H1 (cell line): Measurements from ENCODE around the gene MCM3AP. TPM values are rescaled to one million over a fixed set of nuclear protein-coding genes. Genes with fewer than 3 reads are reported as not detected.

Experiments
- CTCF ChIA-PET: fragments of 300-600 bp; sonication (Branson Sonifier 250); formaldehyde crosslinking; loops from one replicate; lab custom pipeline; 2021; ENCODE audit not compliant: partially characterized antibody; lab: Charles Lee
- POLR2A ChIA-PET: fragments of 300-600 bp; sonication (Branson Sonifier 250); formaldehyde crosslinking; loops from one replicate; lab custom pipeline; 2021; ENCODE audit warnings: inconsistent platforms; ENCODE audit not compliant: partially characterized antibody; lab: Charles Lee
- DNase-seq, 2 experiments: peaks; one replicate each; pipeline versions ENCODE4 v3.0.0 to v3.0.0-alpha.2; 2010 to 2022; ENCODE audit warnings: low spot score in 2 of 2, low read depth in 1 of 2, mixed read lengths in 1 of 2
- FAIRE-seq: peaks from 2 replicates; lab custom pipeline; 2011; peaks lifted over from hg19 to GRCh38; lab: Jason Lieb, UNC
- H2AFZ ChIP-seq: 2 replicates; pipeline ENCODE4 v1.8.1; 2012; ENCODE audit warnings: low read length, inconsistent platforms
- H2AK5ac ChIP-seq: 2 replicates; pipeline ENCODE4 v1.6.1; 2013; ENCODE audit warnings: low read depth, low read length
- H2BK120ac ChIP-seq: replicated peaks from 2 replicates; pipeline ENCODE3; 2013; ENCODE audit warnings: low read depth, low read length, inconsistent platforms
- H2BK12ac ChIP-seq: 2 replicates; pipeline ENCODE4 v1.6.1; 2013; ENCODE audit warnings: low read depth, low read length
- H2BK15ac ChIP-seq: 2 replicates; pipeline ENCODE4 v1.6.1; 2013; ENCODE audit warnings: low read length
- H2BK20ac ChIP-seq: 2 replicates; pipeline ENCODE4 v1.6.1; 2013; ENCODE audit warnings: low read length
- H2BK5ac ChIP-seq: 2 replicates; pipeline ENCODE4 v1.6.1; 2013; ENCODE audit warnings: low read depth, low read length
- H3K14ac ChIP-seq: 2 replicates; pipeline ENCODE4 v1.6.1; 2013; ENCODE audit warnings: inconsistent platforms; ENCODE audit not compliant: insufficient read length
- H3K18ac ChIP-seq: 2 replicates; pipeline ENCODE4 v1.6.1; 2013; ENCODE audit warnings: low read length; ENCODE audit errors: extremely low read depth
- H3K23ac ChIP-seq: 2 replicates; pipeline ENCODE4 v1.6.1; 2013; ENCODE audit warnings: inconsistent platforms; ENCODE audit not compliant: insufficient read length
- H3K23me2 ChIP-seq: 2 replicates; pipeline ENCODE4 v1.6.1; 2013; ENCODE audit warnings: low read depth, low read length
- H3K27ac ChIP-seq: 2 replicates; pipeline ENCODE4 v1.6.1; 2011; ENCODE audit warnings: low read depth, low read length, inconsistent platforms
- H3K27me3 ChIP-seq, 4 experiments: replicated peaks in 1 of 4; 1 replicate in 1 of 4; 2 replicates in 3 of 4; pipeline versions ENCODE4 v1.6.1 to v1.8.1; 2011 to 2013; ENCODE audit warnings: low read length in 3 of 4, mild to moderate bottlenecking in 3 of 4, inconsistent platforms in 2 of 4, mixed read lengths in 2 of 4, moderate library complexity in 1 of 4; ENCODE audit not compliant: control insufficient read depth in 3 of 4, insufficient read depth in 3 of 4; ENCODE audit errors: extremely low read depth in 1 of 4
- H3K36me3 ChIP-seq, 4 experiments: 2 replicates each; pipeline versions ENCODE4 v1.6.1 to v1.8.1; 2011 to 2013; ENCODE audit warnings: mild to moderate bottlenecking in 4 of 4, low read length in 3 of 4, moderate library complexity in 2 of 4, control low read depth in 1 of 4, inconsistent platforms in 1 of 4; ENCODE audit not compliant: insufficient read depth in 4 of 4, control insufficient read depth in 2 of 4
- H3K4ac ChIP-seq: replicated peaks from 2 replicates; pipeline ENCODE3; 2013; ENCODE audit warnings: low read length, low read depth, mixed read lengths, inconsistent platforms; ENCODE audit not compliant: insufficient read length
- H3K4me1 ChIP-seq, 4 experiments: replicated peaks in 1 of 4; 1 replicate in 1 of 4; 2 replicates in 3 of 4; pipeline versions ENCODE4 v1.6.1 to v1.8.1; 2011 to 2013; ENCODE audit warnings: low read length in 3 of 4, inconsistent platforms in 2 of 4, mixed read lengths in 1 of 4; ENCODE audit not compliant: insufficient read depth in 4 of 4, control insufficient read depth in 3 of 4
- H3K4me2 ChIP-seq, 2 experiments: 2 replicates each; pipeline versions ENCODE4 v1.6.1 to v1.8.1; 2011 to 2013; ENCODE audit warnings: low read depth in 2 of 2, low read length in 2 of 2, control low read depth in 1 of 2, inconsistent platforms in 1 of 2, mild to moderate bottlenecking in 1 of 2; ENCODE audit not compliant: insufficient read depth in 1 of 2
- H3K4me3 ChIP-seq, 4 experiments: fragments of 200-600, 300-600 bp in 1 of 4; sonication (generic), shearing (Covaris generic), sonication (Bioruptor Twin) in 1 of 4; 2 replicates each; pipeline versions ENCODE4 v1.5.1 to v1.8.1; 2011 to 2016; ENCODE audit warnings: low read length in 4 of 4, low read depth in 3 of 4, control low read depth in 2 of 4, inconsistent platforms in 2 of 4, mild to moderate bottlenecking in 2 of 4, mixed read lengths in 1 of 4, moderate library complexity in 1 of 4; ENCODE audit not compliant: insufficient read depth in 2 of 4; ENCODE audit errors: extremely low read depth in 1 of 4
- H3K56ac ChIP-seq: replicated peaks from 2 replicates; pipeline ENCODE3; 2013; ENCODE audit warnings: low read depth, mild to moderate bottlenecking, mixed read lengths, low read length, inconsistent platforms; ENCODE audit not compliant: insufficient read length
- H3K79me1 ChIP-seq: 2 replicates; pipeline ENCODE4 v1.6.1; 2013; ENCODE audit warnings: low read depth, low read length, control low read depth
- H3K79me2 ChIP-seq, 2 experiments: 2 replicates each; pipeline versions ENCODE4 v1.6.1 to v1.8.1; 2012 to 2013; ENCODE audit warnings: low read length in 2 of 2, mild to moderate bottlenecking in 2 of 2, inconsistent platforms in 1 of 2; ENCODE audit not compliant: insufficient read depth in 2 of 2, control insufficient read depth in 1 of 2
- H3K9ac ChIP-seq, 4 experiments: replicated peaks in 1 of 4; 1 replicate in 1 of 4; 2 replicates in 3 of 4; pipeline versions ENCODE4 v1.6.1 to v1.8.1; 2011 to 2013; ENCODE audit warnings: low read depth in 3 of 4, low read length in 3 of 4, control low read depth in 2 of 4, mild to moderate bottlenecking in 2 of 4, moderate library complexity in 2 of 4, inconsistent platforms in 1 of 4; ENCODE audit errors: extremely low read depth in 1 of 4
- H3K9me3 ChIP-seq, 2 experiments: 2 replicates each; pipeline versions ENCODE4 v1.6.1 to v1.8.1; 2012 to 2013; ENCODE audit warnings: mild to moderate bottlenecking in 2 of 2, moderate library complexity in 2 of 2, control low read depth in 1 of 2, inconsistent platforms in 1 of 2, low read depth in 1 of 2, low read length in 1 of 2, mixed read lengths in 1 of 2; ENCODE audit not compliant: insufficient read depth in 2 of 2
- H4K20me1 ChIP-seq, 2 experiments: replicated peaks in 1 of 2; 2 replicates each; pipeline versions ENCODE3 to v1.8.1; 2011 to 2013; ENCODE audit warnings: inconsistent platforms in 2 of 2, low read length in 2 of 2, mild to moderate bottlenecking in 1 of 2; ENCODE audit not compliant: insufficient read depth in 2 of 2, control insufficient read depth in 1 of 2
- H4K5ac ChIP-seq: 2 replicates; pipeline ENCODE4 v1.6.1; 2013; ENCODE audit warnings: low read length, low read depth, mixed read lengths, inconsistent platforms; ENCODE audit not compliant: insufficient read length
- H4K8ac ChIP-seq: 2 replicates; pipeline ENCODE4 v1.8.0; 2013; ENCODE audit warnings: mild to moderate bottlenecking, moderate library complexity, low read length, inconsistent platforms; ENCODE audit not compliant: insufficient read depth; ENCODE audit errors: extremely low read depth
- H4K91ac ChIP-seq: replicated peaks from 2 replicates; pipeline ENCODE3; 2013; ENCODE audit warnings: low read length, mixed read lengths, inconsistent platforms; ENCODE audit not compliant: insufficient read length
- CTBP2 ChIP-seq: IDR thresholded peaks from 2 replicates; pipeline ENCODE4 v1.7.0; 2011; ENCODE audit warnings: borderline replicate concordance, mild to moderate bottlenecking, moderate library complexity, mixed read lengths, low read length; ENCODE audit not compliant: insufficient read depth, insufficient read length
- EP300 ChIP-seq, 2 experiments: IDR thresholded peaks; 1 replicate in 1 of 2; 2 replicates in 1 of 2; pipeline ENCODE4 v1.6.1; 2011 to 2012; ENCODE audit warnings: low read depth in 2 of 2, low read length in 2 of 2, mild to moderate bottlenecking in 2 of 2, borderline replicate concordance in 1 of 2, inconsistent platforms in 1 of 2, moderate library complexity in 1 of 2
- JUN ChIP-seq: IDR thresholded peaks from 2 replicates; pipeline ENCODE4 v1.6.1; 2011; ENCODE audit warnings: low read depth, mild to moderate bottlenecking, improper control_type of control experiment, low read length
- KDM1A ChIP-seq: fragments of 200-600, 300-600 bp; sonication (generic); IDR thresholded peaks from 2 replicates; pipeline ENCODE4 v1.7.1; 2016; ENCODE audit warnings: mild to moderate bottlenecking, low read length, borderline replicate concordance
- KDM4A ChIP-seq: IDR thresholded peaks from one replicate; pipeline ENCODE4 v1.7.1; 2012; ENCODE audit warnings: low read depth, mild to moderate bottlenecking, moderate library complexity, low read length, inconsistent platforms; ENCODE audit not compliant: severe bottlenecking
- RNF2 ChIP-seq: fragments of 200-900, 300-1000 bp; sonication (generic); IDR thresholded peaks from 2 replicates; pipeline ENCODE4 v1.7.1; 2016; ENCODE audit warnings: borderline replicate concordance, low read depth, mild to moderate bottlenecking, antibody characterized with exemption, low read length; ENCODE audit not compliant: poor library complexity, severe bottlenecking; ENCODE audit errors: missing control alignments
- TCF12 ChIP-seq: IDR thresholded peaks from 2 replicates; pipeline ENCODE4 v1.6.1; 2011; ENCODE audit warnings: low read depth, mild to moderate bottlenecking, low read length
- WGBS, 2 experiments: shearing (Covaris generic) in 1 of 2; methylation state at CpG; one replicate each; pipeline versions ENCODE4 v1.1.6 to v1.1.7; 2013 to 2015; ENCODE audit warnings: low lambda C conversion rate in 2 of 2, mixed read lengths in 2 of 2, inconsistent platforms in 1 of 2, low coverage in 1 of 2, missing lambda C conversion rate in 1 of 2; ENCODE audit not compliant: insufficient replicate concordance in 2 of 2, insufficient coverage in 1 of 2, insufficient read length in 1 of 2; ENCODE audit errors: extremely low coverage in 1 of 2, missing lambda C conversion rate in 1 of 2; 5-methylcytosine and 5-hydroxymethylcytosine counted together
- polyA plus RNA-seq, 7 experiments: library from polyadenylated mRNA; depleted of rRNA in 3 of 7; stranded (reverse) in 5 of 7; unstranded in 2 of 7; fragments of >200 nt in 5 of 7; fragments of 200-250 nt in 2 of 7; gene quantifications; 1 replicate in 5 of 7; 2 replicates in 1 of 7; 4 replicates in 1 of 7; pipeline versions ENCODE4 v1.2.1 to v1.2.3, GENCODE V29; 2011 to 2013; ENCODE audit warnings: missing spikeins in 2 of 7, mixed read lengths in 2 of 7
- total RNA-seq: library from RNA; stranded (reverse); fragmentation: NEBNext Ultra II Directional; extraction: Animal tissue kit (Norgen Biotek cat#: 25700); gene quantifications from 2 replicates; pipeline ENCODE4 v1.2.1, GENCODE V29; 2021
- TF ChIP-seq, protein P1 (sequence below): IDR thresholded peaks from 2 replicates; pipeline ENCODE4 v1.6.1; 2012; ENCODE audit warnings: inconsistent platforms
- TF ChIP-seq, protein P2 (sequence below): IDR thresholded peaks from 2 replicates; pipeline ENCODE4 v1.6.1; 2011; ENCODE audit warnings: low read length, improper control_type of control experiment

The MCM3AP gene
- total and polyA plus RNA-seq, 2 of the 8 experiments (the other 6 are each of a cell fraction or from before 2014, with no cell fraction given) = 37.2 to 119 TPM

DNA sequence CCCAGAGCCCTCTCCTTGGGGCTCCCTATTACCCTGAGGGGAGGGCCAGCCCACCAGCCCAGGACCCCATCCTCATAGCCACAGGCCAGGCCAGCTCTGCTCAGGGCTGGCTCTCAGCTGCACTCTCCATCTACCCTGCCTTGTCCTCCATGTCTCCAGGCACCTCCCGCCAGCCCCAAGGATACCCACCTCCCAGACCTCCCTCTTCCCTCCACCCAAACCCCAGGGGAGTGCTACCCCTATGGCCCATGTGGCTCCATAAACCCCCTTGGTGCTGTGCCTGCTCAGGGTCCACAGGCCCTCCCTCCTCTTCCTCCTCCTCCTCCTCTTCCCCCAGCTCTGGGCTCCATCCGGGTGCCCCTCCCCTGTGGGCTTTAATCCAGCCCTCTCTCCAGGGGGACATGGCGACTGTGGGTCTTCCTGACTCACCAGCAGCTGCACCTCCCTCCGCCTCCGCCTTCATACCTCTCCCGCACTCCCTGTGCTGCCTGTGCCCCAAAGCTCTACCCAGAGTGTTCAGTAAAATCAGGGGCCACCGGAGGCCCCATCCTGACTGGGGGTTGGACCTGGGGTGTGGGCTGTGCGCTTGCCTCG is 9.9 kb upstream of the MCM3AP start:
- H3K14ac ChIP-seq = no peak overlapping the region
- CTCF ChIA-PET = interaction anchor here (0.9 to 1.3 kb wide), 3 partner anchors 11 to 31 kb away, joined by 3 to 5 read pairs (median 3); a partner anchor contains a TSS
- H2BK120ac ChIP-seq = no peak overlapping the region
- no peak overlapping the region for H2BK20ac ChIP-seq
- POLR2A ChIA-PET = interaction anchor here (1.0 to 3.7 kb wide), 4 partner anchors 9 to 27 kb away, joined by 5 to 22 read pairs (median 6); partner anchors contain the start of genes C21orf58, MCM3AP and YBEY
- H2AK5ac ChIP-seq = no peak overlapping the region
- H3K79me1 ChIP-seq = peaks cover 2% of the 10 kb centered on the region; the same call in 1 of the 2 replicates
- H2BK5ac ChIP-seq = 0 out of 2 replicates have a peak overlapping the region, but pooled peaks have one; percentile 71
- no peak overlapping the region for H3K9ac ChIP-seq
- H4K8ac ChIP-seq = peak overlapping the region; percentile 72
- 55% methylated on average over 8 of the region's 9 CpGs; no CpG with 5 or more reads in 1 of the 2 experiments for WGBS, 2 experiments
- H3K56ac ChIP-seq = no peak overlapping the region
- H2BK15ac ChIP-seq = no peak overlapping the region
- peak overlapping the region; percentile 5 for H4K5ac ChIP-seq
- peak overlapping the region in 1 of 2 experiments; percentile 25; a peak in 2 of 4 replicates for H3K4me2 ChIP-seq
- no peak overlapping the region for H3K4me3 ChIP-seq
- H3K27ac ChIP-seq = no peak overlapping the region
- no peak overlapping the region for H4K91ac ChIP-seq
- 0 out of 2 replicates have a peak overlapping the region, but pooled peaks have one; percentile 75 for H2BK12ac ChIP-seq
- peak overlapping the region; percentile 9; the same call in 1 of the 2 replicates for H3K18ac ChIP-seq
- H3K23me2 ChIP-seq = peaks cover 3% of the 10 kb centered on the region; the same call in 1 of the 2 replicates
- H4K20me1 ChIP-seq = peaks cover 0 to 2% of the 10 kb centered on the region in 2 experiments
- no peaks in the 10 kb centered on the region for H3K9me3 ChIP-seq
- no peak overlapping the region for H3K23ac ChIP-seq
- H3K4ac ChIP-seq = no peak overlapping the region
- peaks cover 0 to 3% (median 0%) of the 10 kb centered on the region in 4 experiments; a peak in 1 of 7 replicates for H3K27me3 ChIP-seq
- FAIRE-seq (no peak), DNase-seq (peak in 1 of 2 experiments; percentile 51)
- H3K4me1 ChIP-seq = peaks cover 2 to 12% (median 8%) of the 10 kb centered on the region in 4 experiments; a peak in 6 of 7 replicates
- H2AFZ ChIP-seq = no peak overlapping the region
- peaks cover 3 to 18% (median 12%) of the 10 kb centered on the region in 4 experiments; a peak in 7 of 8 replicates for H3K36me3 ChIP-seq
- no peaks in the 10 kb centered on the region for H3K79me2 ChIP-seq
- TF ChIP-seq RNF2 (no peak), KDM4A (no peak), CTBP2 (no peak), JUN (no peak), EP300 (IDR thresholded peaks at IDR 0.05; ENCODE audit: borderline replicate concordance in 1 of 2, low read depth in 2 of 2, low read length in 2 of 2) (no peak), KDM1A (no peak), TCF12 (no peak)
- TF ChIP-seq, protein P1, sequence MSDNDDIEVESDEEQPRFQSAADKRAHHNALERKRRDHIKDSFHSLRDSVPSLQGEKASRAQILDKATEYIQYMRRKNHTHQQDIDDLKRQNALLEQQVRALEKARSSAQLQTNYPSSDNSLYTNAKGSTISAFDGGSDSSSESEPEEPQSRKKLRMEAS = no peak
- TF ChIP-seq, protein P2, sequence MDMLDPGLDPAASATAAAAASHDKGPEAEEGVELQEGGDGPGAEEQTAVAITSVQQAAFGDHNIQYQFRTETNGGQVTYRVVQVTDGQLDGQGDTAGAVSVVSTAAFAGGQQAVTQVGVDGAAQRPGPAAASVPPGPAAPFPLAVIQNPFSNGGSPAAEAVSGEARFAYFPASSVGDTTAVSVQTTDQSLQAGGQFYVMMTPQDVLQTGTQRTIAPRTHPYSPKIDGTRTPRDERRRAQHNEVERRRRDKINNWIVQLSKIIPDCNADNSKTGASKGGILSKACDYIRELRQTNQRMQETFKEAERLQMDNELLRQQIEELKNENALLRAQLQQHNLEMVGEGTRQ = no peak
